ENCODE data around the gene PTPN2.

PTPN2 gene

GRCh38 chr18:12922266-12922665 is 38.2 kb upstream of the PTPN2 start:
- no peak for DNase-seq (ENCODE audit: low read depth, low spot score)
- no peaks in the 10 kb centered on the region for H3K9me3 ChIP-seq (ENCODE audit: low read depth, low read length)
- H3K4me3 ChIP-seq = no peak overlapping the region
- TF ChIP-seq FOXP2 (optimal IDR thresholded peaks at IDR 0.05; ENCODE audit: control extremely low read depth, extremely low read length, insufficient read depth) (no peak), POLR2AphosphoS5 (IDR thresholded peaks at IDR 0.05; ENCODE audit: borderline replicate concordance, low read depth, low read length) (no peak), EZH2 (IDR thresholded peaks at IDR 0.05) (no peak)
- no peak overlapping the region for H3K9ac ChIP-seq (ENCODE audit: insufficient read length)
- H3K36me3 ChIP-seq (ENCODE audit: insufficient read depth, low read length) = no peaks in the 10 kb centered on the region
- H3K27ac ChIP-seq = no peak overlapping the region

DNA sequence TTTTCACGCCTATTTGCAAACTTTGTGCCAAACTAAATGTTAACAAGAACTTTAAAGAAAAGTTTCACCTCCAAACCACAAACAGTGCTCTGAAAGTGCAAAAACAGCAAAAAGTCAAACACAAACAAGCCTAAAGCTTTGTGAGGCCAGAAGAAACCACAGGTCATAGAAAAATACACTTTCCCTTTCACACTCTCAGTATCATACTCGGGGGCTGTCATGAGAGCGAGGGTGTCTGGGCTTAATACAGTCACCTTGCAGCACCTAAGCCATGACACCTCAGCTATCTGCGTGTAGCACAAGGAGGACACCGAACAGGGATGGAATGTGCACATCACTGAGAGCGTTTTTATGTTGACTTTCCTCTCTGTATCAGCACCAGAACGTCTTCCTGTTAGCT is 37.1 kb upstream of the PTPN2 start:
- TF ChIP-seq FOXP2 (optimal IDR thresholded peaks at IDR 0.05; ENCODE audit: control extremely low read depth, extremely low read length, insufficient read depth) = no peak
- no peak for TF ChIP-seq POLR2AphosphoS5 (IDR thresholded peaks at IDR 0.05; ENCODE audit: borderline replicate concordance, low read depth, low read length)
- no peak for TF ChIP-seq EZH2 (IDR thresholded peaks at IDR 0.05)
- H3K4me3 ChIP-seq = no peak overlapping the region

DNA sequence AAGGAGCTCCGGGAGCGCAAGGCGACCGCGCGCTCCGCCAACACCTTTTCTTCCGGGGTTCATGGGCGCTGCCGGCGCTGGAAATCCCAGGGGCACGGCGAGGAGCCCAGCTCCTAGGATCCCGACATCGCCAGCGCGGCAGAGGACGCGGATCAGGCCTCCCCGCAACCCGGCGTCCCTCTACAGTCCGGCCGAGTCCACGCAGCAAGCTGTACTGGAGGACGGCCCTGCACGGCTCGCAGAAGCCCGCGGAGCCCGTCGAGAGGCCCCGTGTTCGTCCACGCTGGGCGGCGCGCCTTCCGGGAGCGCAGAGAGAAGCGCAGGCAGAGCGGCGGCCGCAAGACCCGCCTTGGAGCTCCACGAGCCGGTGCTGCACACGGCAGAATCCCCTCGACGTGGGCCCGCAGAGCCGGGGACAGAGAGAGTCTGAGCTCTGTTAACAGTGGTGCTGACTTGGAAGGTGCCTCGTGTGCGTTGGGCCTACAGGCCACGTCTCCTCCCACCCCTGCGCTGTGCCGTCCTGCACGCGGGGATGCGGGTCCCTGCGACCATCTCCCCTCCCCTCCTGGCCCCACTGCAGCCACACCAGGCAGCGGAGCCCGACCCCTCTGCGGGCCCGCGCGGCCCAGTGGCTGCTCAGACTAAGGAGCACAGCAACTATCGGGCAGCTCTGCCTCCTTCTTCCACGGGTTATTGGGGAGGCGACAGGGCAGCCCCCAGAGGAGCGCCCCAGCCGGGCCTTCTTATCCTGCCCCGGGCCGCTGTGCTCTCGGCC is 28.1 kb upstream of the PTPN2 start:
- Histone ChIP-seq H3K4me3 (no peak overlapping the region), H3K27ac (no peak overlapping the region), H3K9me3 (ENCODE audit: low read depth, low read length) (no peaks in the 10 kb centered on the region), H3K36me3 (ENCODE audit: insufficient read depth, low read length) (no peaks in the 10 kb centered on the region), H3K9ac (ENCODE audit: insufficient read length) (no peak overlapping the region)
- TF ChIP-seq POLR2AphosphoS5 (IDR thresholded peaks at IDR 0.05; ENCODE audit: borderline replicate concordance, low read depth, low read length) (no peak), FOXP2 (optimal IDR thresholded peaks at IDR 0.05; ENCODE audit: control extremely low read depth, extremely low read length, insufficient read depth) (no peak)
- no peak for DNase-seq (ENCODE audit: low read depth, low spot score)

More for the DNA sequence above, 37.1 kb upstream of the PTPN2 start:
- H3K9ac ChIP-seq (ENCODE audit: insufficient read length) = no peak overlapping the region
- no peaks in the 10 kb centered on the region for H3K36me3 ChIP-seq (ENCODE audit: insufficient read depth, low read length)
- H3K27ac ChIP-seq = no peak overlapping the region
- H3K9me3 ChIP-seq (ENCODE audit: low read depth, low read length) = no peaks in the 10 kb centered on the region
- no peak for DNase-seq (ENCODE audit: low read depth, low spot score)

GRCh38 chr18:12911025-12911928 is 27.2 kb upstream of the PTPN2 start:
- TF ChIP-seq EZH2 (IDR thresholded peaks at IDR 0.05) (no peak), FOXP2 (optimal IDR thresholded peaks at IDR 0.05; ENCODE audit: control extremely low read depth, extremely low read length, insufficient read depth) (no peak), POLR2AphosphoS5 (IDR thresholded peaks at IDR 0.05; ENCODE audit: borderline replicate concordance, low read depth, low read length) (no peak)
- Histone ChIP-seq H3K4me3 (no peak overlapping the region), H3K9ac (ENCODE audit: insufficient read length) (no peak overlapping the region), H3K27ac (no peak overlapping the region), H3K36me3 (ENCODE audit: insufficient read depth, low read length) (no peaks in the 10 kb centered on the region), H3K9me3 (ENCODE audit: low read depth, low read length) (no peaks in the 10 kb centered on the region)
- no peak for DNase-seq (ENCODE audit: low read depth, low spot score)

- no peak for TF ChIP-seq POLR2AphosphoS5 (IDR thresholded peaks at IDR 0.05; ENCODE audit: borderline replicate concordance, low read depth, low read length)
- TF ChIP-seq FOXP2 (optimal IDR thresholded peaks at IDR 0.05; ENCODE audit: control extremely low read depth, extremely low read length, insufficient read depth) = no peak
- no peak for TF ChIP-seq EZH2 (IDR thresholded peaks at IDR 0.05)
- DNase-seq (ENCODE audit: low read depth, low spot score) = no peak
- Histone ChIP-seq H3K9me3 (ENCODE audit: low read depth, low read length) (no peaks in the 10 kb centered on the region), H3K27ac (no peak overlapping the region), H3K9ac (ENCODE audit: insufficient read length) (no peak overlapping the region), H3K4me3 (no peak overlapping the region), H3K36me3 (ENCODE audit: insufficient read depth, low read length) (no peaks in the 10 kb centered on the region)
These were observed 24.7 kb upstream of the PTPN2 start for GRCh38 chr18:12908706-12909105.

DNA sequence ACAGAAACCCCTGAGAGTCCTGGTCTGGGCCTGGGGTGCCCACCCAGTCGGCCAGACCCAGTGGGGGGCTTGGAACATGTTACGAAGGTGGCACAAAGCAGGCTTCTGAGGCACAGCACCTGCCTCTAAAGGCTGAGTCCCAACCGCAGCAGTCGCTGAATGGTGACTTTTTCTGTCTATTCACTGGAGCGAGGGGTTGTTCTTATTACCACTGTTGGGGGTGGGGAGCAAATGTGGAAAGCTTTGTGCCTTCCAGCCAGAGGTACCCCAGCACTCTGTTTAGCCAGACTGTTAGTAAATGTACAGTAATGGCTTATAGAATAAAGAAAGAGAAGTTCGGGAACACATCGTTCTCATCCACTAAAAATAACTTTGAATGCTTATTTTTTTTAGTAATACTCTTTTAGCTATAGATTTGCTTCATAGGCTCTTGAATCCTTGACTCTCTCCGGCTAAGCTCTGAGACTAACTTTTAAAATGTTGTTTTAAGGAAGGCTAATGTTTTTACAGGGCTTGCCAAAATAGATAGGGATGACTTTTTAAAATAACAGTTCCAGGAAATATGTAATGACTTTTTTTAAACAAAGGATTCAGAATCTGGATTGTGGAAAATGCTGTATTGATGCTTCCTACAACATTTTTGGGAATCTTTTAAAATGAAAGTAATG is 23.4 kb upstream of the PTPN2 start:
- Histone ChIP-seq H3K27ac (no peak overlapping the region), H3K36me3 (ENCODE audit: insufficient read depth, low read length) (no peaks in the 10 kb centered on the region), H3K9me3 (ENCODE audit: low read depth, low read length) (no peaks in the 10 kb centered on the region), H3K9ac (ENCODE audit: insufficient read length) (no peak overlapping the region), H3K4me3 (no peak overlapping the region)
- TF ChIP-seq POLR2AphosphoS5 (IDR thresholded peaks at IDR 0.05; ENCODE audit: borderline replicate concordance, low read depth, low read length) = no peak
- no peak for TF ChIP-seq FOXP2 (optimal IDR thresholded peaks at IDR 0.05; ENCODE audit: control extremely low read depth, extremely low read length, insufficient read depth)
- DNase-seq (ENCODE audit: low read depth, low spot score) = no peak

DNA sequence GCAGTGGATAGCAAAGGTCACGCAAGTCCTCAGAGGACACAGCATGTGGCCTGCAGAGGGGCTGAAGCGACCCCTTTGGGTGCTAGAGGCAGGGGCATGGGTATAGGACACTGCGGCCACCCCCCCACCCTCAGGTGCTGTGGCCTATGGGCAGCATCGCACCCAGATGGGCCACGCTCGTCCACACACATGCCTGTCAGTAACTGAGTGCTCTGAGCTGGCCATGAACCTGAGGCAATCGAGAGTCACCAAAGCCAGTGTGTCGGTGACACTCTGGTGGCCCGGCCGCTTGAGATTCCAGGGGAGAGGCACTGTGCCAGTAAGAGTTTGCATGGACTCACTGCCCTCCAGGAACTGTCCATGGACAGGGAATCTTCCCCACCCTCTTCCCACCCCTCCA is 22.7 kb upstream of the PTPN2 start:
- Histone ChIP-seq H3K4me3 (no peak overlapping the region), H3K27ac (no peak overlapping the region), H3K36me3 (ENCODE audit: insufficient read depth, low read length) (no peaks in the 10 kb centered on the region), H3K9ac (ENCODE audit: insufficient read length) (no peak overlapping the region), H3K9me3 (ENCODE audit: low read depth, low read length) (no peaks in the 10 kb centered on the region)
- no peak for DNase-seq (ENCODE audit: low read depth, low spot score)
- TF ChIP-seq POLR2AphosphoS5 (IDR thresholded peaks at IDR 0.05; ENCODE audit: borderline replicate concordance, low read depth, low read length) (no peak), EZH2 (IDR thresholded peaks at IDR 0.05) (no peak), FOXP2 (optimal IDR thresholded peaks at IDR 0.05; ENCODE audit: control extremely low read depth, extremely low read length, insufficient read depth) (no peak)

DNA sequence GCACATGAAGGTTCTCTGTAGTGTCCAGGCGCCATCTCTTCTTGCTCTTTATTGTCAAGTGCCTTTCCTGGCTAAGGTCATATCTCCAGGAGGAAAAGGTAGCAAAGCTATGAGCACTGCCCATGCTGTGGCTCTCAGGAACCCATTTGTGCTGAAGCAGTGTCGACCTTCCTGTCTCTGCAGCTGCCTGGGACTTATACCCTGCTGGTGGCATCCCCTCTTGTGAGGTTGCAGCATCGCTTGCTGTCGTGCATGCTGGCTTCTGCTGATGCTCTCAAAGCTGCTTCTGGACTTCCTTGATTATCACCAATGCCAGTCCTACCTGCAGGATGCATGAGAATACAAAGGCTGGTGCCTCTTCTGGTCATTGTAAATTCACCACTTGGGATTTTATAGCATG is 22.1 kb upstream of the PTPN2 start:
- H3K9ac ChIP-seq (ENCODE audit: insufficient read length) = no peak overlapping the region
- H3K4me3 ChIP-seq = no peak overlapping the region
- no peaks in the 10 kb centered on the region for H3K9me3 ChIP-seq (ENCODE audit: low read depth, low read length)
- DNase-seq (ENCODE audit: low read depth, low spot score) = no peak
- no peaks in the 10 kb centered on the region for H3K36me3 ChIP-seq (ENCODE audit: insufficient read depth, low read length)
- no peak overlapping the region for H3K27ac ChIP-seq
- no peak for TF ChIP-seq FOXP2 (optimal IDR thresholded peaks at IDR 0.05; ENCODE audit: control extremely low read depth, extremely low read length, insufficient read depth)
- TF ChIP-seq POLR2AphosphoS5 (IDR thresholded peaks at IDR 0.05; ENCODE audit: borderline replicate concordance, low read depth, low read length) = no peak
- TF ChIP-seq EZH2 (IDR thresholded peaks at IDR 0.05) = no peak

All from SK-N-MC (cell line).